Stimulated activated CD4-positive, alpha-beta T cell treated with anti-CD3 and anti-CD28 coated beads, Interleukin-12 subunit alpha, Interleukin-12 subunit beta, amount 100 ng/mL, for 48 hours (primary cell): Measurements from ENCODE around the gene HTT.
"Not testable (repeated sequence)": the region's sequence is repeated elsewhere in the genome, so short reads cannot be mapped to it uniquely, and the experiment has no call there.

Experiments used
- DNase-seq, 3 donors: peaks; one replicate each; pipeline ENCODE4 v3.0.0-alpha.2; 2020; ENCODE audit warnings: low read depth in 2 of 3, low spot score in 1 of 3

Gene HTT

GRCh38 chr4:3044870-3045819 is 29.3 kb upstream of the HTT start:
- peak; percentile 37 to 51 (median 47) for DNase-seq

DNA sequence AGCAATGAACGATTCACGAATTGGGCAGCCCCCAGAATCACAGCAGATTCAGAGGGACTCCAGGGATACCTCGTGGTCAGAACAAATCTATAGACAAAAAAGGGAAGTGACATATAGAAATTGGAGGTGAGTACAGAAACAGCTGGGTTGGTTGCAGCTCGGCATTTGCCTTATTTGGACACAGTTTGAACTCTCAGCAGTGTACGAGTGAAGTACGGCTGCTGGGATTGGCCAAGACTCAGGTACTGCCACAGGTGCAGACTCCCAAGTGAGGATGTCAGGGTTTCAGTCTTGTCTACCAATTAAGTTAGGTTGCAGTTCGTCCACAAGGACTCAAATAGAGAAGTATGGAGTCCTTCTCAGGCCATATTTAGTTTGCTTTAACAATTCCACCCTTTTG is 28.3 kb upstream of the HTT start:
- no peak for DNase-seq

DNA sequence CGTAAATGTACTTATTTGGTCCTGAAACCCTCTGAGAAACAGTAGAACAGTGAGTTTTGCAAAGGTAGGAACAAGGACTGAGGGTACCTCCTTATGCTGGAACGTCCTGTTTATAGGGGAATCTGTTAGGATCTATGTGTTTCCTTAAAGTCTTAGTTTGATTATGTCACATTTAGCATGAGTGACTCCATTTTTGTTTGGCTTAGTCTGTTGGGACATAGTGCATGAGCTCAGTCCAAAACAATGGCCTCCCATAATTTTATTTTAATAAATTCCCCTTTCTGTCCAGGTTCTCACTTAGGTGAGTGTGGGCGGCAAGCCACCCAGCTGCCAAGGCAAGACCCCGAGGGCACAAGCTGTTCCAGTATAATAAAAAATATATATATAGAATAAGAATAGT is 27.9 kb upstream of the HTT start:
- DNase-seq, result no peak

GRCh38 chr4:3047464-3048286 is 26.8 kb upstream of the HTT start:
- DNase-seq, result peak; percentile 74 to 75 (median 74)

DNA sequence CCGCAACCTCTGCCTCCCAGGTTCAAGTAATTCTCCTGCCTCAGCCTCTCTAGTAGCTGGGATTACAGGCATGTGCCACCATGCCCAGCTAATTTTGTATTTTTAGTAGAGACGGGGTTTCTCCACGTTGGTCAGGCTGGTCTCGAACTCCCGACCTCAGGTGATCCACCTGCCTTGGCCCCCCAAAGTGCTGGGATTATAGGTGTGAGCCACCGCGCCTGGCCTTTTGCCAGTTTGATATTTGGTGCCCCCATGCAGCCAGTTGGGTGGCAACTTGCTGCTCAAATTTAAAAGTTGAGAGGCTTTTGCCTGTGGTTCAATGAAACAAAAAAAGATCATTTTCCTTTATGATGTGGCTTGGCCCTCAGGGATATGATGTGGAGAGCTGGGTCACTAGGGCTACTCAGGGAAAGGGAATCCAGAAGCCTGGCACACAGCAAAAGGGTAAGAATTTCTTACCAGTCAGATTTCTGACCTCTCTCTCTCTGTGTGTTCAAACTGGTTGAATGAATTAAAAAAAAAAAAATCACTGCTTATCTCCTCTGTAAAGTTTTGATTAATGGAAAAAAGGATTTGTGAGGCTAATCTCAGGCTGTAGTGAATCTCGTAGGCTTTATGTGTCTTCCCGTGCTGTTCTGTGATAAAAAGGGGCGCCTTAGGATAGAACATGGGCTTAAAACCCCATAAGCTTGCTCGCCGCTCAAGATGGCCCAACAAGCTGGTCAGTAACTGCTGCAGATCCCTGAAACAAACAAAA is 23.2 kb upstream of the HTT start:
- not testable (repeated sequence) for DNase-seq

GRCh38 chr4:3054169-3054759 is 20.2 kb upstream of the HTT start:
- no peak for DNase-seq

- no peak for DNase-seq
Measured at GRCh38 chr4:3059943-3060342, 14.5 kb upstream of the HTT start.

GRCh38 chr4:3060946-3061345 is 13.5 kb upstream of the HTT start:
- DNase-seq, result no peak

DNA sequence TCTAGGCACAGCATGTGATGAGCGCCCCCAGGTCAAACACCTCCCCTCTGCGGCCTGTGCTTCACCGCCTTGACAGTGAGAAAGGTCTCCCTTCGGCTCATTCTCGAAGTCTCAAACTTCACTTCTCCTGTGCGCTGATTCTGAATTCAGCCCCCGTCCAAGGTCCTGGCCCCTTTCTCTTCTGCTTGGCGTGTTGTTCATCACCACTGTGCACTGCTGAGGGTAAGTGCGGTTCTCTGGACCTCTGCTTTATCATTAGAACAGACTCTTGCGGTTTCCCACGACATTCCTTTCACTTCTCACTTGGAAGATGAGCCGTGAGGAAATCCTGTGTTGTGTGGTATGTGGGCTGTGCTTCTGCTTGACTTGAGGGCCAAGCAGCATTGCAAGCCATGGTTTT is 12.0 kb upstream of the HTT start:
- no peak for DNase-seq

GRCh38 chr4:3065551-3065950 is 8.9 kb upstream of the HTT start:
- DNase-seq, result no peak

DNA sequence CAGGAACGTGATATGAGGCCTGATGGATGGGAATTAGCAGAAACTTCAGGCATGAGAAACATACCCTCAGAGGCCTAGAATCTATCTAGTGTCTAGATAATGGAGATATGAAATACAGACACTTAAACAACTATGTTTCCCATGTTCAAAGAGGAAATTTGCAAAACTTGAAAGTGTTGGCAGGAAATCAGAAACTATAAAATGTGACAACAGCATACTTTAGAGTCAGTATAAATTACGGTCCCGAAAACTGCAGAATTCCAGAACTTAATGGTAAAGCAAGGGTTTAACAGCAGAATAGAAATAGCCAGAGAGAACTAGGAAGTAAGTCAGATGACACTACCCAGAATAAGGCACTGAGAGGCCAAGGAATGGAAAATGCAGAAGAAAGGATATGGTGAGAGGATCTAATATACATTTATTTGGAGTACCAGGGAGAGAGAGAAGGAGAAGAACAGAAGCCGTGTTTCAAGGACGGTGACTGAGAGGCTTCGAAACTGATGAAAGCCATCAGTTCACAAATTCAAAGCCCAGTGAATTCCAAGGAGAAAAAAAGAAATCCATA is 7.6 kb upstream of the HTT start:
- DNase-seq, result no peak

- no peak for DNase-seq
Measured at GRCh38 chr4:3067473-3068001, 6.9 kb upstream of the HTT start.

- DNase-seq, result no peak
Measured at GRCh38 chr4:3069661-3070199, 4.8 kb upstream of the HTT start.

DNA sequence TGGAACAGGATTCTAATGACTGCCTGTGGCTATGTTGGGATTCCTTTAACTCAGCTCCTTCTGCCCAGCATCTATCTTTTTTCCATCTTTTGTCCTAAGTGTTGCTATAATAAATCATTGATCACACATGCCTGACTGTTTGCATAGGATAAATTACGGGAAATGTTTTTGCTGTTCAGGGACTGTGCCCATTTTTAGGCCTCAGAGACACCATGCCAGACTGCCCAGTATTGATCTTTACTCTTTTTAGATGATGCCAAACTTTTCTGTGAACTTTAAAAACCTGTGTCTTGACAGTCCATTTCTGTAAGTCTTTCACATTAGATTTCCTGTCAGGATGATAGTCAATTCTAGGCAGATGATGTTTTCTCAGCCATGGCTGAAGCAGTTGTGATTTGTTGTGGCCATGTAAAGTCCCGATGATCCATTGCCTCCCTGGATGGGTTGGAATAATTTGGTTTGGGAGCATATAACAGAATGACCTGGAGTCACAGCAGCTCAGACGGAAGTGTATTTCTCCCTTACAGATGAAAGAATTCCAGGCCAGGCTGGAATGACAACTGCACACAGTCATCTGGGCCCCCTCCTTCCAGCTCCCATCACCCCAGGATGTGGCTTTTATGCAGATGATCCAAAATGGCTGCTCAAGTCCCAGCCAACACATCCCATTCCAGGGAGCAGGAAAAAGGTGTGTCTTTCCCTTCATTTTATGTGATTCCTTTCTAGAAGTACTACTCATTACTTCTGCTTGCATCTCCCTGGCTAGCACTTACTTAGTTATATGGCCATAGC is 3.6 kb upstream of the HTT start:
- no peak for DNase-seq

- DNase-seq, result no peak
Measured at GRCh38 chr4:3071811-3072210, 2.7 kb upstream of the HTT start.

DNA sequence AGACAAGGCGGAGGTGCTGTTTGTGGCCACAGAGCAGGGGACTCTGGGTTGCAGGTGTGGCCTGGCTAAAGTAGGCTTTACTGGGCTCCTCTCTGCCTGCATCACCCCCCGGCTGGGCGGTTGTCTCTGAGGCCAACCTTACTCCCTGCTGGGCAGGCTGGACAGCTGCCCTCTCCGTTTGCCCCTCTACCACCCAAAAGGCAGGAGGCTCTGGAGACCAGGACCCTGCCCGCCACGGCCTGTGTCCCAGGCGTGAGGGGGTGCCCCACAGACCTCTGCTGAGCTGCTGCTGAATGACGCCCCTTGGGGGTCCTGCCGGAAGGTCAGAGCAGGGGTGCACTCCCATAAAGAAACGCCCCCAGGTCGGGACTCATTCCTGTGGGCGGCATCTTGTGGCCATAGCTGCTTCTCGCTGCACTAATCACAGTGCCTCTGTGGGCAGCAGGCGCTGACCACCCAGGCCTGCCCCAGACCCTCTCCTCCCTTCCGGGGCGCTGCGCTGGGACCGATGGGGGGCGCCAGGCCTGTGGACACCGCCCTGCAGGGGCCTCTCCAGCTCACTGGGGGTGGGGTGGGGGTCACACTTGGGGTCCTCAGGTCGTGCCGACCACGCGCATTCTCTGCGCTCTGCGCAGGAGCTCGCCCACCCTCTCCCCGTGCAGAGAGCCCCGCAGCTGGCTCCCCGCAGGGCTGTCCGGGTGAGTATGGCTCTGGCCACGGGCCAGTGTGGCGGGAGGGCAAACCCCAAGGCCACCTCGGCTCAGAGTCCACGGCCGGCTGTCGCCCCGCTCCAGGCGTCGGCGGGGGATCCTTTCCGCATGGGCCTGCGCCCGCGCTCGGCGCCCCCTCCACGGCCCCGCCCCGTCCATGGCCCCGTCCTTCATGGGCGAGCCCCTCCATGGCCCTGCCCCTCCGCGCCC is 1.1 kb upstream of the HTT start:
- DNase-seq, result no peak

DNA sequence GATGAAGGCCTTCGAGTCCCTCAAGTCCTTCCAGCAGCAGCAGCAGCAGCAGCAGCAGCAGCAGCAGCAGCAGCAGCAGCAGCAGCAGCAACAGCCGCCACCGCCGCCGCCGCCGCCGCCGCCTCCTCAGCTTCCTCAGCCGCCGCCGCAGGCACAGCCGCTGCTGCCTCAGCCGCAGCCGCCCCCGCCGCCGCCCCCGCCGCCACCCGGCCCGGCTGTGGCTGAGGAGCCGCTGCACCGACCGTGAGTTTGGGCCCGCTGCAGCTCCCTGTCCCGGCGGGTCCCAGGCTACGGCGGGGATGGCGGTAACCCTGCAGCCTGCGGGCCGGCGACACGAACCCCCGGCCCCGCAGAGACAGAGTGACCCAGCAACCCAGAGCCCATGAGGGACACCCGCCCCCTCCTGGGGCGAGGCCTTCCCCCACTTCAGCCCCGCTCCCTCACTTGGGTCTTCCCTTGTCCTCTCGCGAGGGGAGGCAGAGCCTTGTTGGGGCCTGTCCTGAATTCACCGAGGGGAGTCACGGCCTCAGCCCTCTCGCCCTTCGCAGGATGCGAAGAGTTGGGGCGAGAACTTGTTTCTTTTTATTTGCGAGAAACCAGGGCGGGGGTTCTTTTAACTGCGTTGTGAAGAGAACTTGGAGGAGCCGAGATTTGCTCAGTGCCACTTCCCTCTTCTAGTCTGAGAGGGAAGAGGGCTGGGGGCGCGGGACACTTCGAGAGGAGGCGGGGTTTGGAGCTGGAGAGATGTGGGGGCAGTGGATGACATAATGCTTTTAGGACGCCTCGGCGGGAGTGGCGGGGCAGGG is 568 bp downstream of the HTT start:
- peak; percentile 15 to 45 (median 42) for DNase-seq

- DNase-seq, result no peak
Measured at GRCh38 chr4:3075652-3075981, 1.1 kb downstream of the HTT start.
